HS-5 (cell line): Measurements from ENCODE around the gene ZNF385D.

Source experiments
- DNase-seq: peaks from one replicate; pipeline ENCODE4 v3.0.0-alpha.2; 2012; ENCODE audit warnings: low read depth

ZNF385D gene, protein sequence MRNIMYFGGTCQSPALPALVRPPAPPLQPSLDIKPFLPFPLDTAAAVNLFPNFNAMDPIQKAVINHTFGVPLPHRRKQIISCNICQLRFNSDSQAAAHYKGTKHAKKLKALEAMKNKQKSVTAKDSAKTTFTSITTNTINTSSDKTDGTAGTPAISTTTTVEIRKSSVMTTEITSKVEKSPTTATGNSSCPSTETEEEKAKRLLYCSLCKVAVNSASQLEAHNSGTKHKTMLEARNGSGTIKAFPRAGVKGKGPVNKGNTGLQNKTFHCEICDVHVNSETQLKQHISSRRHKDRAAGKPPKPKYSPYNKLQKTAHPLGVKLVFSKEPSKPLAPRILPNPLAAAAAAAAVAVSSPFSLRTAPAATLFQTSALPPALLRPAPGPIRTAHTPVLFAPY

DNA sequence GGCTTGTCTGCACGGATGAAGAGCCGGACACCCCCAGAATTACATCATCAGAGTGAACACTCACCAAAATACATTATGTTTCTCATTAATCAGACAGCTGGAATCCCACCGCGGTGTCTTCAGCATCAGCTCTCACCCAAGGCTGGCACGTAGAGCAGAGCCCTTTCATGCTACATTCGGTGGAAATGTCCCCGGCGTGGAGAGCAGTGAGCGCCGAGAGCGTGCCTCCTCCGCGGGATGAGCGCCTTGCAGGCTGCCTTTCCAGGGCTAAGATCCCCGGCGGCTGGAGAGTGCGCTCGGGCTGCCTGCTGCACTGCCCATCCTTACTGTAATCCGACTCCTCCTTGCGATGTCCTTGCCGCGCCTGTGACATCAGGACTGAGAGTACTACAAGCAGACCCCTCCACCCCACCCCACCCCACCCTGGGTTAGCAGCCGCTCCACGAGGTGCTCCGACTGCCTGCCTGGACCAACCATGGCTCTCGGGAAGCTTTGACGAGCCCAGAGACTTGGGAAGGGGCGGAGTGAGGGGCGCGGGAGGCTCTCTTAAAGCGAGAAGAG lies at the start of gene ZNF385D:
TSS of gene ZNF385D (minus strand) at position 380 of the 561 bp plus-strand sequence. CDS start at position 86, 294 bp downstream.
- DNase-seq = no peak

DNA sequence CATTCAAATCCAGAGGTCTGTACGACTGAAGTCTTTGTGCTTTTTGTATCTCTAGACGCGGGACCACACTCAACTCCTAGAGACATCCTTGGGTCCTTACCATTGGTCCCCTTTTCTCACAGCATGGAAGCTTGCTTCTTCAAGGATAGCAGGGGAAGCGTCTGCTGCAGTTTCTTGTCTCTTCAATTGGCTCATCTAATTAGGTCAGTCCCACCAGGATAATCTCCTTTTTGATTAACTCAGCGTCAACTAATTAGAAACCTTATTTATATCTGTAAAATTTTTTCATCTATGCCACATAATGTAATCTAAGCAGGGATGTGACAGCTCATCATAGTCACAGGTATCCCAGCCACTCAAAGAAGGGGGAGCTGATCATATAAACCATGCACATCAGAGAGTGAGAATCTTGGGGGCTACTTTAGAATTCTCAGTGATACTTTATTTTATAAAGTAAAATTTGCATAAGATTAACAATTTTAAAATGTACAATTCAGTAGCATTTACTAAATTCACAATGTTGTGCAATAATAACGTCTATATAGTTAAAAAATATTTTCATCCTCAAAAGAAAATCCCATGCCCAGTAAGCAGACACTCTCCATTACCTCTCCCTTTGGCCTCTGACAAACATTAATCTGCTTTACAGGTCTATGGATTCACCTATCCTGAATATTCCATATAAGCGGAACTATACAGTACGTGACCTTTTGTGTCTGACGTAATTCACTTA lies 47.5 kb upstream of the ZNF385D start:
- no peak for DNase-seq

DNA sequence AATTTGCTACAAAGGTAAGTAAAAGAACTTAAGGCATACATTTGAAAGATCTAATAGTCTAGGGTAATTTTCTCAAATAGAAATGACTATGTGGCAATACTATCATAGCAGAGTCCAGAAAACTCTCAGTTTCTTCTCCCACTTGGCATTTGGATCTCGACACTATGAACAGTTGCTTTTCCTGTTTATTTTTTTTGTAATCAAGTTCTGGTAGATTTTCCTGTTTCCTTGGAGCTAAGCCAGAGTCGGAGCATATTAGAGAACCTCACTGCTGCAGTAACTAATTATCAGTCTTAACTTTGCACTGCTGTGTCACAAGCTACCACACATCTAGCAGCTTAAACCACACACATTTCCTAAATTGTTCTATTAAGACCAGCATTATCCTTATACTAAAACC lies 44.9 kb upstream of the ZNF385D start:
- no peak for DNase-seq

DNA sequence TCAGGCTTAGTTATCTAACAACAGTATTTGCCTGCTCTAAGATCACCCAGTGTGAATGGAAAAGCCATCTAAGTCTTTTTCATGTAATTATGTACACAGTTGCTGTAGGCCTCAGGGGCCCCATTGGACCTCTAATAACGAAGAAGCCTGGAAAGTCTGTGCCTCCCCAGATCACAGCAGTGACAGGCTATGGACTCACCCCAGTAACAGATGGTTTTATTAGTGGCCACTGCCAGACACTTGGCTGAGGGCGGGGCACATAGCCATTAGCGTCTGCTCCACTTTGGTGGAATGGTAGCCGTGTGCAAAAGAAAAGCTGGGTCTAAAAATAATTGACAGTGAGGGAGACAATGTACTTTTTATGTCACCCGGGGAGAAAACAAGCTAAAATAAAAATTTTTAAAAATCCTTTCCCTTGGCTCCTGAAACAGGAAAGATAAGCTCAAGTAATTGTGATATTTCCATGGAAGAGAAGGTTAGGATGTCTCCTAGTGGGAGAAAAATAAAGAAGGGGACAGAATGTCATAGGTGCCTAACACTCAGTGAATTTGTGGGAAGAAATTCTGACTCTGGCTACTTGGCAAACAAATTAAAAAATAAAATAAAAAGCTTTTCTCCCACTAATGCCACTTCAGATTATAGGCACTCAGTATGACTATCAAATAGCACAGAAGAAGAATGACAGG lies 44.3 kb upstream of the ZNF385D start:
- DNase-seq = no peak

DNA sequence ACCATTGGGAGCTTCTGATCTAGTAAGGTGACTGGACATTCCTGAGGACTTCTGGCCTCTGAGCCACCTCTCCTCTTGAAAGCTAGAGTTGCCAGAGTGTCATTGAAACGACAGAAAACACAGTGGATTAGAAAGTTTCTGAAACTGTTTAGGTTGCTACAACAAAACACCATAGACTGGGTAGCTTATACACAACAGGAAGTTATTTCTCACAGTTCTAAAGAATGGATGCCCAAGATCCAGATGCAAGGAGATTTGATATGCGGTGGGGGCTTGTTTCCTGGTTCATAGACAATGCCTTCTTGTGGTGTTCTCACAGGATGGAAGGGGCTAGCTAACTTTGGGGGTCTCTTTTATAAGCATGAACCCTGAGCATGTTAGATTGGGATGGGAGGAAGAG lies 43.3 kb upstream of the ZNF385D start:
- no peak for DNase-seq

DNA sequence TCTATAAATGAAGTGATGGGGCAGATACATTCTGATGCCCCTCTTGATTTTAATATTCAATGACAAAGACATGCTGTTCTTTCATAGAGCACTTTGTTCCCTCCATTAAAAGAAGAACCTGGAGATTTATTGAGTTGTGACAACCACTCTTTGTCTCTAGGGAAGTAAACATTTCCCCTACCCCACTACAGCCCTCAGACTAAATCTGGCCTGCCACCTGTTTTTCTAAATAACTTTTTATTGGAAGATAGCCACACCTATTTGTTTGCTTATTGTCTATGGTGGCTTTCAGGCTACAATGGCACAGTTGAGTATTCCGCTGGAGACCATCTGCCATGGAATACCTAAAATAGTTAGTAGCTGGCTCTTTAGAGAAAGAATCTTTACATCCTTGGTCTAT lies 41.2 kb upstream of the ZNF385D start:
- DNase-seq = no peak

DNA sequence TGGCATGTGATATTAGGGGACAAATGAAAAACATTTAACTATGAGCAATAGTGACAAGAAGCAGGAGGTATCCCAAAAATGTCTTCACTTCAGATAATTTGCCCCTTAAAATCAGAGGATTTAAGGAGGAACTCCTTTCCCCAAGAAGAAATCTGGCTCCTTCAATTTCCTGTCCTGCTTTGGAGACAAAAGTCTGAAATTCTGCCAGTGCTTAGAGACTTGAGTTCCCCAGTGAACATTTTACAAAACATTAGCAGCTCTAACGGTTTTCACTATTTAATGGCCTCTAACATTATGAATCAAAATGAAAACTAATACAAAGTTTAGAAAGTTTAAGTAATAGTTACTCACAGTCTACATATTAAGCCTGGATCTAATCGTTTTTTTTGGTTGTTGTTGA lies 40.3 kb upstream of the ZNF385D start:
- DNase-seq = no peak

DNA sequence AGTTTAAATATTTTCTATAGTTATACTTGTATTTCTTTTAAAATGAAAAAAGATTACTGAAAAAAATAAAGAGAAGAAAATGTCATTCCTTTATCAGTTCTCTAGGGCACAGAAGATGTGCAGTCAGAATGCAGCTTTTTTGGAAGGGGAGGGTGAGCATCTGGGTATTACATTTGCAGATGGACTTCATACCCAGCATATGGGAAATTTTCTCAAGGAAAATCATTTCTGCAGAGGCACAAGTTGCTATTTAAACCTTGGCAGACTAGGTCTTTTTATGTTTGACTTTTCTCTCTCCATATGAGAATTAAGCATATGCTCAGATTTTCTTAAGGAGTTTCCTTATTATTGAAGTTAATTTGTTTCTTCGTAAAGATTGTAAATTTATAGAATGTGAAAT lies 39.5 kb upstream of the ZNF385D start:
- no peak for DNase-seq

DNA sequence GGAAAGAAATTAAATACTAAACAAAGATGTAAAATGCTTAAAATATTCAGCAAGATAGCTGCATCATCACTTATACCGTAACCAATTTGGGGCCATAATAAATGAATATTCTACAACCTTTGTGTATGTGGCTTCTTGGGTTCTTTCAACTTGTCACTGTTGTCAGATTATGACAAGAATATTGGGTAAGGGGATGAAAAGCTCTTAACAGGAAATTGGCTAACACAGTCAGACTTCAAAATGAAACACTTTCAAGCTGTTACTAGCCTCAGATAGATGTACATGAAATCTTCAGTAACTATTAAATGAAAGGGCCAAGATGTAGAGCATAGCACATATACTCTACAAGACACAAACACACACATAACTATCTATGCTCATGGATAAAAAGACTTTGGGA lies 38.7 kb upstream of the ZNF385D start:
- DNase-seq = no peak

DNA sequence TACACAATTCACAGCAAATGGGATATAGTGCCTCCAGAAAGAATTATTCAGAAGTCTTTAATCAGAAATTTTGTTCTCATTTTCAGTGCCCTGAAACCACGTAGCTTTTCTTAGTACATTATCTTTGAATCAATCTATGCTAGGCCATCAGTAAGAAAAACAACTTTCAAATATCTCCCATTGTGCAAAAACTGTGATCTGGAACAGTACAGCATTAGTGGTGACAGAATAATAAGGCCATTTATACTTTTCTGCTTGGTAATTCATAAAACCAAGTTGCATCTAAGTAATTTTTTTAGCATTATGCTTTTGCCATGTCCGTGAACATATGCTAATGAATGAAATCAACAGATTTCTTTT lies 35.4 kb upstream of the ZNF385D start:
- DNase-seq = no peak

DNA sequence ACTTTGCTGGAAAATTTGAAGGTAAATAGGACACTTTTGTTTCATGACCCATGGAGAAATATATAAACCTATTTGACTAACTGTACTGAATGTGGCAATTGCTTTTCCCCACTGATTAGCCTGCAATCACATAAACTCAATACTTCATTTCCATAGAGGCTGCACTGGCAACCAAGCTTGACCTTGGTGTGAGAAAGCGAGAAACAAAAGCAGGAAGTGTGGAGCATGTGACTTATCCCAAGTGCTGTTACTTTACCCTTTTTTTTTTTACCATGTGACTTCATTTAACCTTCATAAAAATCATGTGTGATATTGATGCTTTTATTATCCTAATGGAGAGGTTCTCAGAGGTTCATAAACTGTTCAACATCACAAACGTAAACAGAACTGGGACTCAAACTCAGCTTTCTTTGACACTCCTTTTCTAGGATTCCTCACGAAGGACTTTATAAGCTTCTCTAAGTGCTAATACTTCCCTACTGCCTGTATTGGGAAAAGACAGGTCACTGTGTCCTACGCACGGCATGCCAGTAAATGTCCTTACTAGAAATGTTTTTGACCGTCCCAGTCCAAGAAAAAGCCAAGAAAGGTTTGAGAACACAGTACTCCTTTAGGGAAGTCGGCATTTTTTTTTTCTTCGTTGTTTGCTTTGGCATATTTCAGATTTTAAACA lies 34.9 kb upstream of the ZNF385D start:
- no peak for DNase-seq

DNA sequence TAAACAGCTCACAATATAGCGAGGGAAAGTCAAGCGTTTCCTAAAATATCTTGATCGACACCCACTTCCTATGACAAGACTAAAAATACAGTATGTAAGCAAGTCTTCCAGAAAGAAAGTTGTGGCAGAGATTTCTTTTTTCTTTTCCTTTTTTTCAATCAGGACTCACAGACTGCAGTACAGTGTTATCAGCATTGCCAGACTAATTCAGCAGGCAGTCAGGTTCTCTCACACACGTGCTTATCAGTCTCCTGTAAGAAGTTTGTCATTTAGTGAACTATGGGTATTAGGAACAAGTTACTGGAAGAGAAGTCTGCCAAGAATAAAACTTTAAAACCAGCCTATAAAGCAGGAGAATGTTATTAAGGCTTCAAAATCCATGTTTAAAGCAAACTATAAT lies 32.8 kb upstream of the ZNF385D start:
- DNase-seq = no peak

DNA sequence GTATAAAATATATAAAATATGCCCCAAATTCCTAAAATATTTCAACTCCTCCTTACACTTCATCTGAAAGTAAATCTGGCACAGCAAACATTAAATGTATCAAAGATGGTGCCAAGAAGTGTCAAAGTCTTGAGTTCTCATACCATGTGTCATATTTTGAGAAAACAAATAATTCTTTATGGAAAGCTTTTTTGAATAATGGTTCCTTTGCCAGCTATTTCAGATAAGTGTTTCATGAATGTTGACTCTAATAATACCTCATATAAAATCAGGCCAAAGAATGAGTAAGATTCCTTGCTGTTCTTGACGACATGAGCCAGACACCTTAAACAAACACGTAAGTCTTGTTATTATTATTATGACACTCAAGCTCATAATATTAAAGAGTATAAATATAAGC lies 30.3 kb upstream of the ZNF385D start:
- no peak for DNase-seq

DNA sequence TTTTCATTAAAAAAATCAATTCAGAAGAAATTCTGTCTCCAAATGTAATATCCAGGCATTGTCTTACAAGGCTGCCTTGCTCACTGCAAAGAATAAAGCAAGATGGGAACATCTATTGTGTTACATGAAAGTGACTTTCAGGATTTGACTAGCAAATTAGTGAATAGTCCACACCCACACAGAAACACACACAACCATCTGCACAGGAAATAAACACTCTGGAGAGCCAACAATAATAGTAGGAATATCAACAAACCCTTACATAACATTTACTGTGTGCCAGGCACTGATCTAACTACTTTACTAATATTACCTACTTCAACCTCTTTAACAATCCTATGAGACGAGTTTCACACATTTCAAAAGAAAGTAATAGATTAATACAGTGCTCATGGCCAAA lies 28.9 kb upstream of the ZNF385D start:
- DNase-seq = no peak

DNA sequence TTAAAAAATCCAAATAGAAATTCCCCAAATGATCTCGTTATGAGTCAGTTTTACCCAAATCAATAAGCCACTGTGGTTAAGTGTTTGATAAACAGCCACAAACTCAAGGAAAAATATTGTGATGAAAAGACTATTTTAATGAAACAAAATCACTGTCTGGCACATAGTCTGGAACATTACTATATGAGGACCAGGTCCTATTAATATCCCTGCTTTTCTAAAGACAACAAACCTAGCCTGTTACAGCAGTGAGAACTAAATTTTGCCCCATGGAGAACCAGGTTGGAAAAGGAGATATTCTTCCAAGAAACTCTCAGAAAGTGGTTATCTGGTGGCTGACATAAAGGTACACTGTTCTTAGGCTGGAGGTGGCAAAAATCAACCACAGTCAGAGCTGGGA lies 27.7 kb upstream of the ZNF385D start:
- no peak for DNase-seq

DNA sequence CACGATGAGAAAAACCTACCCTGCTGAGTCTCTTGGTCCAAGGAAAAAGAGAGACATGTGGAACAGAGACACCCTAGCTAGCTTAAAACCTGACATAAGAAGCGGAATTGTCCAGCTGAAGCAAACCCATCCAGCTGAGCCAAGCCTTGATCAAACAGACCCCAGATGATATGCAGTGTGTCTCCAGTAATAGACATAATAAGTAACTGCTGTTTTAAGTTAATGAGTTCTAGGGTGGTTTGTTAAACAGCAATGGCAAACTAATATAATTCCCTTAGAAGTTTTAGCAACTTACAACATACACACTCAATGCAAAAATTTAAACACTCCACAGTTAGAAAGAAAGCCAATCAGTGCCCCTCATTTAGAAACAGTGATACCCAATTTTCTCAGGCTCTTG lies 26.8 kb upstream of the ZNF385D start:
- no peak for DNase-seq

DNA sequence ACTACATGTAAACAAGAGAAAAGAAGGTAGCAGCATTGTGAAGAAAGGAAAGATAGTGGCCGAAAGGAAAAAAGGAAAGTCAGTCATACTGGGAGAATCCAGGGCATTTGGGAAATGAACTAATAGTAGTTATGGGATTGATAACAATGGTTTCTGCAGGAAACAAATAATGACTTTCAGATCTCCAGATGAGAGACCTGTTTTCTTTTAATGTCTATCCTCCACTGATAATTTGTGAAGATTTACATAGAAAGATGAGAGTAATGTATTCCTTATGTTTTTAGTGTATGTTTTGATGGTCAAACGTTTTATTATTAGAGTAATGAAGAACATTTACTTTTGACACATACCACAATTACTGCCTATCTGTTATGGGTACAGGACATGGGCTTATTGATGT lies 15.0 kb upstream of the ZNF385D start:
- DNase-seq = no peak

DNA sequence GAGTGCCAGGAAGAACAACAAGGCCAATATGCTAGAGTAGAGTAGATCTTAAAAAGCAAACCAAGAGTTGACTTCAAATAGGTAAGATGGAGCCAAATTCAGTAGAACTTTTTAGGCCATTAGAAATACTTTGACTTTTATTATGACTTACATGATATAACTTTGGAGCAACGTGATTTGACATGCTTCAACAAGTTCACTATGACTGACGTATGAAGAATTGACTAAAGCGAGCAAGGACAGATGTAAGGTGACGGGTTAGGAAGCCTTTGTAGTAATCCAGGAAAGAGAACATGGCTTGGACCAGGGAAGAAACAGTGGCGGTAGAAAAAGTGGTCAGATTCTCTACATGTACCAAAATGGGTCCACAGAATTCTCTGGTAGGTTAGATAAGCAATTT lies 4.9 kb upstream of the ZNF385D start:
- no peak for DNase-seq

DNA sequence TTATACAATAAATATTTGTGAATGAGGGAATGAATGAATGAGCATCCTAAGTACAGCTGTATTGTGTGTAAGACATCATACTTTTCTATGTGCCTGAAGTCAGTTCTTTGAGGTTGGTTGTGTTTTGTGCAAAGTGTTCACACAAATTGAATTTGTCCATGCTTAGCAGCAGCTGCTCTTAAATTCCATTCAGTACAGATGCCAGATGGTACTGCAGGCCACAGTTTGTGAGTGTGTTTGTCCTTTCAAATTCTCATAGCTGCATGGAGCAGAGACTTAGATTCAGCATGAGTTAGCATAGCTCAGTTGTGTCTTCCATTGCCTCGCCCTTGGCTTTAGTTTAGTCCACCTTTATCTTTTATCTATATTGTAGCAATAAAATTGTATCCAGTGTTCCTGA lies 3.8 kb upstream of the ZNF385D start:
- DNase-seq = no peak

DNA sequence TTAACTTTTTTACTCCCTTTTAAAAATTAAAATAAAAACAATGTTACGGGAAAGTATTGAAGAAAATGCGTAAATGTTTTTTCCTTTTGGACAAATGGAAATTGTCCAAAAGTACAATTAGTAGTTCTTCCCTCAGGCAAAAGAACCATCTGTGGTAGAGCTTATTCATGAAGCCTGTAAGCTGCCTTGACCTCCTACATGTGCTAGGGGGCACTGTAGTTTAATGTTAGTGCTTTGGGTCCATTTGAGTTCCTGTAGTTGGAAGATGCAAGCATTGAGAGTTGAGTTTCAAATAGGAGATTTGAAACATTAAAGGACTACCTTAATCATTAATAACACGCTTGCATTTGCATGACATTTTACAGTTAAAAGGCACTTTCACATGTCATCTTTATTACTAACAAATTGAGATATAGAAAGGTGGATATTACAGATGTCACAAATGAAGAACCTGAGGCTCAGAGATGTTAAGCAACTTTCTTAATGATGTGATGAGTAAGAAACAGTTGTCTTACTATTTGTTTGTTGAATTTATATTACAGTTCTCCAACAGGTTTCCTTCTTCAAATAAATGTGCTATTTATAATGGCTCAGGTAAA lies 1.8 kb upstream of the ZNF385D start:
- DNase-seq = no peak

DNA sequence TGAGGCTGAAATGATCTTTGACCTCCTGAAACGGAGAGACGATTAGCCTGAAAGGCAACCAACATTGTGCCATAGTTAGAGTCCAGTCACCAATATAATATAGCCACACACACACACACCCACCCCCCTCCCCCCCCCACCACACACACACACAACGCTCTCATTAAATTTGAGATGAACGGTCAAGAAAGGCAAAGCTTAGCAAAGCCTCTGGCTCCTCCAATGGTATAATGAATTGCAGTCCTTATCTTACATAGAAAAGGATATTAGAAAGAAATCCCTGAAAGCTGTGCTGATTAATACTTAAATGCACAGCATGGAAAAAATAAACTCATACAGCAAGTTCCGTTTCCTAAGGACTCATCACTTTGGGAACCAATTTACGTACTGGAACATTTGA lies 876 bp upstream of the ZNF385D start:
- no peak for DNase-seq
